GM12865 (cell line): ENCODE data around the gene CSNK1A1.
"Not testable (repeated sequence)": the region's sequence is repeated elsewhere in the genome, so short reads cannot be mapped to it uniquely, and the experiment has no call there.

Experiments
- DNase-seq: peaks from one replicate; pipeline ENCODE4 v3.0.0; 2010; ENCODE audit warnings: low read depth
- H3K4me3 ChIP-seq: 2 replicates; pipeline ENCODE4 v1.5.1; 2011; ENCODE audit warnings: mild to moderate bottlenecking, low read depth, low read length, control low read depth
- CTCF ChIP-seq: IDR thresholded peaks from 2 replicates; pipeline ENCODE4 v1.5.1; 2011; ENCODE audit warnings: low read length, control low read depth, low read depth, inconsistent platforms; ENCODE audit not compliant: insufficient read depth; ENCODE audit errors: missing control alignments

CSNK1A1 gene

GRCh38 chr5:149572576-149573231 is 21.5 kb upstream of the CSNK1A1 start:
- no peak for TF ChIP-seq CTCF
- H3K4me3 ChIP-seq = no peak overlapping the region

GRCh38 chr5:149572170-149572569 is 20.9 kb upstream of the CSNK1A1 start:
- no peak overlapping the region for H3K4me3 ChIP-seq
- no peak for TF ChIP-seq CTCF

More at GRCh38 chr5:149572576-149573231, 21.5 kb upstream of the CSNK1A1 start:
- no peak for DNase-seq

GRCh38 chr5:149567226-149567625 is 16.0 kb upstream of the CSNK1A1 start:
- DNase-seq = no peak
- no peak overlapping the region for H3K4me3 ChIP-seq

More at GRCh38 chr5:149572170-149572569, 20.9 kb upstream of the CSNK1A1 start:
- no peak for DNase-seq

GRCh38 chr5:149564542-149565140 is 13.4 kb upstream of the CSNK1A1 start:
- H3K4me3 ChIP-seq = not testable (repeated sequence)
- TF ChIP-seq CTCF = peak; percentile 48

More at GRCh38 chr5:149567226-149567625, 16.0 kb upstream of the CSNK1A1 start:
- no peak for TF ChIP-seq CTCF

GRCh38 chr5:149563466-149563865 is 12.2 kb upstream of the CSNK1A1 start:
- DNase-seq = no peak
- no peak overlapping the region for H3K4me3 ChIP-seq
- no peak for TF ChIP-seq CTCF

More at GRCh38 chr5:149564542-149565140, 13.4 kb upstream of the CSNK1A1 start:
- peak; percentile 73 for DNase-seq

GRCh38 chr5:149561848-149562247 is 10.6 kb upstream of the CSNK1A1 start:
- TF ChIP-seq CTCF = no peak
- no peak overlapping the region for H3K4me3 ChIP-seq
- DNase-seq = no peak
